GM20000 (cell line): ENCODE data around the gene KCNIP1.

Experiments
- DNase-seq: peaks from one replicate; pipeline ENCODE4 v3.0.0; 2012; ENCODE audit warnings: low spot score
- CTCF ChIP-seq: IDR thresholded peaks from 2 replicates; pipeline ENCODE4 v1.5.1; 2012; ENCODE audit warnings: mild to moderate bottlenecking, control low read depth; ENCODE audit errors: extremely low read depth, missing control alignments

Gene KCNIP1

DNA sequence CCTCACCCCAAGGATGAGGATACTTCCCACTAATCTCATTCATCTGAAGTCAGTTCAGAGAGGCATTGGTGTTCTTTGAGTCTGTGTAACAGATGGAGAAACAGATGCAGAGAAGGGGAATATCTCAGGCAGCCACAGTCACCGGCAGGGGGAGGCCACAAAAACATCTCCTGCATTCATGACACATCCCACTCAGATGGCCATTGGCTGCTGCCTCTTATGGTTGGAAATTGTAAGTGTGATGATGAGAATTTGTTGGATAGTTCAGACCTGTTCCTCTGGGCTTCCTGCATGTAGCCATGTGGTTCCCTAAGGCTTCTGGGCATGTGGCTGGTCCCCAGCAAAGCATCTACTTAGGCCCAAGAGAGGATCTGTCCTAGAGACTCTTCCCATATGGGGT lies 233.8 kb downstream of the KCNIP1 start:
- no peak for DNase-seq
- no peak for TF ChIP-seq CTCF

DNA sequence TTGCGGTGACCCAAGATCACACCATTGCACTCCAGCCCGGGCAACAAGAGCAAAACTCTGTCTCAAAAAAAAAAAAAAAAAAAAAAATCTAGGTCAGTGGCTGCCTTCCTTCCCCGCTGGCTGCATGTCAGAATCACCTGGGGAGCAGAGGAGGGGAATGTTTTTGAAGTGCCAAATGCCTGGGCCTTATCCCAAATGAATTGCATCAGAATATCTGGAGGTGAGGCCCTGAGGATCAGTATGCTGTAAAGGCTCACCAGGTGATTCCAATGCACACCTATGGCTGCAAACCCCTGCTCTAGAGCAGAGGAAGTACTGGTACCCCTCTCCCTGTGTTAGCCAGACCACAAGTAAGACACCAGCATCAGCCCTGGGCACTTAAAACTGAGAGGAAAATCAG lies 235.0 kb downstream of the KCNIP1 start:
- no peak for TF ChIP-seq CTCF
- DNase-seq = no peak

DNA sequence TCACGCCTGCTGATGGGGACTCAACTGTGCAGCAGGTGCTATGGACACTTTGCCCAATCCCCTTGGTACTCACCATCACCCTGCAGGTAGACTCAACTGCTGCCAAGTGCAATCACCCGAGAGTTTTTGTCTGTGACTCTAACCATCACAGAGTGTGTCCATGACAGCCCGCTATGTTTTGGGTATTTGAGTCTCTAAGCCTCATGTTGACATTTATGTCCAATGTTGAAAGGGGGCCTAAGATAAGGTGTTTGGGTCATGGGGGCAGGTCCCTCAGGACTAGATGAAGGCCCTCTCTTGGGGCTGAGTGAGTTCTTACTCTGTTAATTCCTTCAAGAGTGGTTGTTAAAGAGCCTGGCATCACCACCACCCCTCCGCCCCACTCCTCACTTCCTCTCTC lies 235.6 kb downstream of the KCNIP1 start:
- DNase-seq = no peak
- TF ChIP-seq CTCF = no peak

DNA sequence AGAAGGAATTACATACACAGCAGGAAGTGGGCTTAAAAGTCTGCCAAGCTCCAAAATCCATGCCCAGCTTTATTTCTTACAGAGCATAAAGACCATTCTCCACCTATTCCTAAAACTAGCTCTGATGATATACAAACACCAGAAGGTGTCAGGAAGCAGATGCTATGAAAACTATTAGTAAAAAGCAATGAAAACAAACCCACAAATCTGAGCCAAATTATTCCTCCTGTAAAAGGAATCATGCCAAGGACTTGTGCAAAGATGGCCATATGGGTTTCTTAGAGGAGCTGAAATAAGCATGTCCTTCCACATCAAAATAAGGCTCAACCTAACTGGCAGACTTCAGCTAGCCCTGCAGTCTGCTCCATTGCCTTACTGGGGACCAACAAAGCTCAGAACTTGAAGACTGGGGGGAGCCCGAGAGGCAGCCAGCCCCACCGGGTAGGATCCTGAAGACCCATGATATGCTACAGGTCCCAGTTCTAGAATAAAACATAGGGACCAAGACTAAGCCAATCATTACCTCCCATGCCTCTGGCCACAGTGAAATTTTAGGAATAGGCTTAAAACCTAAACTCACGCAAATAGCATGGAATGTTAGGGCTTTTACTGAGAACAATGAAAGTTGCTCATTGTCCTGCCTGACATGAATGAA lies 236.9 kb downstream of the KCNIP1 start:
- no peak for TF ChIP-seq CTCF
- no peak for DNase-seq

GRCh38 chr5:170741801-170742200 lies 238.0 kb downstream of the KCNIP1 start:
- no peak for TF ChIP-seq CTCF
- DNase-seq = no peak

GRCh38 chr5:170743876-170744212 lies 240.0 kb downstream of the KCNIP1 start:
- no peak for TF ChIP-seq CTCF
- no peak for DNase-seq

DNA sequence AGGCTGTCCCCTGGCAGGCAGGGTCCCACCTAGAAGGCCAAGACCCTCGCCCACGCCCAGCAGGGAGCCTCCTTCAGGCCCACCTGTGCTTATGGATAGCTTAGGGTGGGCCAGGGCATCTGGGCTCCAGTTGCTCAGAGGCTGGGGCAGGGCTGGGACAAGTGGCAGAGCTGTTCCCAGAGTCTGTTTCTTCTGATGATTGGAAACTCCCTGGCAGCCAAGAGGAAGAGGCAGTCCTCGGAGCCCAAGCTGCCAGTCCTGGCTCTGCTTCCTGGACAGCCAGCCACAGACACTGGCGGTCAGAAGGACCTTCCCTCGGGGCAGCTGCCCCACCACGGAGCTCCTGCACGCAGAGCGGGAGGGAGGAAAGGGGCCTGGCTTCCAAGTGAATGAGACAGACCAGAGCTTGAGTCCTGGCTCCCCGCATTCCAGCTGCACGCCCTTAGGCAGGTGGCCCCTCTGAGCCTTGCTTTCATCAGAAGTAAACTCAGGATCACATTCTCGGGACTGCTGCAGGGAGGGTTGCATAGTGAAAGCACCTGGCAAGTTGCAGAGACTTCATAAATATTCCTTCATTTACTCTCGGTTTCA lies 241.8 kb downstream of the KCNIP1 start:
- DNase-seq = no peak
- TF ChIP-seq CTCF = no peak
